ENCODE data around the gene IFNAR1.
"Not testable (repeated sequence)": the region's sequence is repeated elsewhere in the genome, so short reads cannot be mapped to it uniquely, and the experiment has no call there.

IFNAR1 gene

GRCh38 chr21:33348706-33349105 is 23.9 kb downstream of the IFNAR1 start:
- DNase-seq (ENCODE audit: low spot score): no peak

GRCh38 chr21:33350676-33351075 is 25.9 kb downstream of the IFNAR1 start:
- no peak for DNase-seq (ENCODE audit: low spot score)

DNA sequence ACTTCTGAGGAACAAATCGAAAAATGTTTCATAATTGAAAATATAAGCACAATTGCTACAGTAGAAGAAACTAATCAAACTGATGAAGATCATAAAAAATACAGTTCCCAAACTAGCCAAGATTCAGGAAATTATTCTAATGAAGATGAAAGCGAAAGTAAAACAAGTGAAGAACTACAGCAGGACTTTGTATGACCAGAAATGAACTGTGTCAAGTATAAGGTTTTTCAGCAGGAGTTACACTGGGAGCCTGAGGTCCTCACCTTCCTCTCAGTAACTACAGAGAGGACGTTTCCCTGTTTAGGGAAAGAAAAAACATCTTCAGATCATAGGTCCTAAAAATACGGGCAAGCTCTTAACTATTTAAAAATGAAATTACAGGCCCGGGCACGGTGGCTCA is 30.6 kb downstream of the IFNAR1 start:
- no peak for DNase-seq (ENCODE audit: low spot score)

- DNase-seq (ENCODE audit: low spot score): no peak
Measured at GRCh38 chr21:33355996-33356395, 31.2 kb downstream of the IFNAR1 start.

DNA sequence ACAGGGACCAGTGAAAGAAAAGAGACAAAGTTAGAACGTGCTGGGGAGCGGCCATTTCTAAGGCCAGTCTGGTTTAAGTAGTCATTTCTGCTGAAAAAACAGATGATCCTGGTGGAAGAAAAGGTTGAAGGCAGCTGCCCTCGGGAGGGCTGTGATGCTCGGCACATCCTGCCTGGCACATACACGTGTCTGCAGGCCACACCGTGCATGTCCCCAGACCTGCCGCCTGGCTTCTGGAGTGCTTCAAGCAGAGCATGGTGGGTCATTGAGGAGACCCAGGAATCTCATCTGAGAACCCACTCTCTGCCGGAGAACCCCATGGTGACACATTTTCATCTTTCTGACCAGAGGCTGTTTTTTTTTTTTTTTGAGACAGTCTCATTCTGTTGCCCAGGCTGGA is 32.4 kb downstream of the IFNAR1 start:
- DNase-seq (ENCODE audit: low spot score): no peak

DNA sequence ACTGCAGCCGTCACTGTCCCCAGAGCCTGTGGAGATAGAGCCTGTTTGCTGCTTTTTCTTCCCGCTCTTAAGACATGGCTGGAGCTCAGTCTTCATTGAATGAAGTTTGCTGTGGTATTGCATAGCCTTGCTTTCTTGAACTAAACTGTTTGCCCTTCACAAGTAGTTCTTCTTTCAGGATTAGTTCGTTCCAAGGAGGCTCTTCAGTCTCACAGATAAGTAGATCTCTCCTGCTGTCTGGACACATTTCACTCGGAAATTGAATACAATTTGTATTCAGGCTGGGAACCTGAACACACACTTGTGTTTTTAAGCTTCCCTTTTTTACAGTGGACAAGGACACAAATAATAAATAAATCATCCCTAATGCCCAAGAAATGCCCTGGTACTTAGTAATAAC is 34.7 kb downstream of the IFNAR1 start:
- no peak for DNase-seq (ENCODE audit: low spot score)

DNA sequence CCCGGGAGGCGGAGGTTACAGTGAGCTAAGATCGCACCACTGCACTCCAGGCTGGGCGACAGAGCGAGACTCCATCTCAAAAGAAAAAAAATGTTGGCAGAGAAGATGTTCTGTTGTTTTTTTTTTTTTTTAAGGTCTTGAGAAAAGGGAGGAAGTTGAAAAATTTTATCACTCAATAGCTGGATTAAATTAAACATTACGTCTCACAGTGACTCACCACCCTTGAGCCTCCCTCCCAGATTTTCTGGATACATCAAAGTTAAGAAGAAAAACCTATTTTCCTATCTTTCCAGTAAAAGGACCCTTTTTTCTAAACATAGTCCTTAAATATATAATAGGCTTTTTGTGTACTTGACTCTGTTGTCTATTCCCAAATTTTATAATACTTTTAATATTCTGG is 35.5 kb downstream of the IFNAR1 start:
- DNase-seq (ENCODE audit: low spot score): no peak

DNA sequence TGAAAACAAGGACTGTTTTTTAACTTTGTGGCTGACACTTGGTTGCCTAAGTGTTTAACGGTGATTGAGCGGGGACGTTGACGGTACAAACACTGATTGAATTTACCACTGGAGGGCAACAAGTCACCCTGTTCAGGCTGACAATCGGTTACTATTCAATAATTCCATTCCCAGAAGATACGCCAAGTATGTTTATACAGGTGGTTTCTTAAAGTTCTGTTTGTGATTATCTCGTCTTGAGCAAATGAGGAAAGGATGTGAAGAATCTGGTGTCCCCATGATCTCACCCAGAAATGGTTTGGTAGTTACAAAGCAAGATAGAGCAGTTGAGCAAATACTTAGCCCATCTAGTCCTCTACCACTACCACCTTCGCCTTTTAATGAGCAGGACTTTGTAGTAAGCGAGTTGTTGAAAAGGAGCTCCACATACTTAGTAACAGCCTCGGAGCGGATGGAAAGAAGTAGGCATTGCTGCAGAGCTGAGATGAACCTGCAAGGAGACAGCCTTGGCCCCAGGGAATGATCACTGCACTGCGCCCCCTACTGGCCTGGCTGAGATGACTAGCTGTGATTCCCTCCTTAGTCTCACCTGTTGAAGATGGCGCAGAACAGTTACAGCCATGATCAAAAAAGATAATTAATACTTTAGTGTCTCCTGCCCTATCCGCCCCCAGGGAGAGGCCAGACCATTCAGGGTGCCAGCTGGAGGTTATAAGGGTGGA is 36.3 kb downstream of the IFNAR1 start:
- peak; percentile 42 for DNase-seq (ENCODE audit: low spot score)

GRCh38 chr21:33362044-33362555 is 37.3 kb downstream of the IFNAR1 start:
- DNase-seq (ENCODE audit: low spot score): no peak

DNA sequence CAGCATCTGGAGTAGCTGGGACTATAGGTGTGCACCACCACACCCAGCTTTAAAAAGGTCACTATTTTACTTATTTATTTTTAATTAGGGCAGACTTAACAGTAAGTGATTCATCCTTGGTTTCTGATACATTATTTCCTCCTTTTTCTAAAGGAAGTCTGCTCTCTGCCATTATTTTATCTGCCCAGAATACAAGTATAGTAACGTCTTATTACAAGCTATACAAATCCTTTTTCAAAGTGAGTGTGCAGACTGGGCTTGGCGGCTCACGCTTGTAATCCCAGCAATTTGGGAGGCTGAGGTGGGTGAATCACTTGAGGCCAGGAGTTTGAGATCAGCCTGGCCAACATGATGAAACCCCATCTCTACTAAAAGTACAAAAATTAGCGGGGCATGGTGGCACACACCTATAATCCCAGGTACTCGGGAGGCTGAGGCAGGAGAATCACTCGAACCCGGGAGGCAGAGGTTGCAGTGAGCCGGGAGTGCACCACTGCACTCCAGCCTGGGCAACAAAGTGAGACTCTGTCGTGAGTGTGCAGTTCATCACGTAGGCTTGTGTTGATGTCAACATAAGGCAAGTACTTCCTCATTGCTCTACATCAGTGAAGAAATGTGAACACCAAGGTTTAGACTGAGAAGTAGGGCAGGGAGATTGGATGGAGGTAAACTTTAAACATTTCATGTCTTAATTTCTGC is 39.3 kb downstream of the IFNAR1 start:
- DNase-seq (ENCODE audit: low spot score): not testable (repeated sequence)

GRCh38 chr21:33364830-33365229 is 40.1 kb downstream of the IFNAR1 start:
- no peak for DNase-seq (ENCODE audit: low spot score)

- DNase-seq (ENCODE audit: low spot score): no peak
Measured at GRCh38 chr21:33367309-33367973, 42.7 kb downstream of the IFNAR1 start.

GRCh38 chr21:33368124-33368523 is 43.4 kb downstream of the IFNAR1 start:
- DNase-seq (ENCODE audit: low spot score): no peak

DNA sequence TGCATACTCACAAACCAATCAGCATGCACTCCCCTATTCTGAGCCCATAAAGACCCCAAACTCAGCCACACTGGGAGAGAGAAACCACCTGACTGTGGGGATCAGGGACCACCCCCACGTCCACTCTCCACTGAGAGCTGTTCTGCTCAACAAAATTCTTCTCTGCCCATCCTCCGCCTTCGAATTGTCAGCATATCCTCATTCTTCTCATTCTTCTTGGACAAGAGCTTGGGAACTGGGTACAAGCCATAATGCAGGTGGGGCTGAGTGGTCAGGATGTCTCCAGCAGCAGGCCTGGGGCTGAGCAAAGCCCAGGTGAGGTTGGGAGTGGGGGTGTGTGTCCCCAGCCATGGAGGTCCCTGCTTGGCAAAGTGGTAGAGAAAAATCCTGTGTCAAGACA is 43.8 kb downstream of the IFNAR1 start:
- no peak for DNase-seq (ENCODE audit: low spot score)

GRCh38 chr21:33369586-33369985 is 44.8 kb downstream of the IFNAR1 start:
- no peak for DNase-seq (ENCODE audit: low spot score)

DNA sequence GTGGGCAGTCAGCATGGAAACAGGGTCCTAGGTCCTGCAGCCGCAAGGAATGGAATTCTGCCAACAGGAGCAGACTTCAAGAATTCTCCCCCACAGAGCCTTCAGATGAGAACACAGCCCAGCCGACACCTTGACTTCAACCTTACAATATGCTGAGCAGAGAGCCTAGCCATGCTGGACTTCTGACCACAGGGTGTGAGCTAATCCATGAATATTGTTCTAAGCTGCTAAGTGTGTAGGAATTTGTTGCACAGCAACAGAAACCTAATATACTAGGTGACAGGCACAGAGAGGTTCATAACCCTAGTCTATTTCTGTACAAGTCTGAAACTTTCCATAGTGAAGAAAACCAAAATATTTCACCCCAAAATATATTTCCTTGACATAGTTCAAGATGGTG is 45.5 kb downstream of the IFNAR1 start:
- no peak for DNase-seq (ENCODE audit: low spot score)

GRCh38 chr21:33371366-33371765 is 46.6 kb downstream of the IFNAR1 start:
- no peak for DNase-seq (ENCODE audit: low spot score)

GRCh38 chr21:33372582-33372981 is 47.8 kb downstream of the IFNAR1 start:
- no peak for DNase-seq (ENCODE audit: low spot score)

- DNase-seq (ENCODE audit: low spot score): no peak
Measured at GRCh38 chr21:33373451-33373850, 48.7 kb downstream of the IFNAR1 start.

DNA sequence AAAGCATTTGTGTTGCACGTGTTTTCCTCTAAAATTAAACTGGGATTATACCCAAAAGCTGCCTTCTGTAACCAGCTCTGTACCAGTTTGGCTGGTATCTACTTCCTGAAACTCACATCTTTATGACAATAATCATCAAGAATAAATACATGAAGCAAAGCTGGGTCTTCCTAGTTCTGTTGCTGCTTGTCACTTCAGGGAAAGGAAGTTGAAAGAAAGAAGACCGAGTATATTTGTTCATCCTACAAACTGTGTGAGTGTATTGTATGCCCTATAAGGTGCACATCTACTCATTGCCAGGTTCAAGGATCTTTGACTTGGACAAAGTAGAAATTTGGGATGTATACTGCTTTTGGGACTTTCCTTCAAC is 49.3 kb downstream of the IFNAR1 start:
- no peak for DNase-seq (ENCODE audit: low spot score)

GRCh38 chr21:33374450-33375096 is 49.8 kb downstream of the IFNAR1 start:
- DNase-seq (ENCODE audit: low spot score): peak; percentile 74

GRCh38 chr21:33375101-33375644 is 50.4 kb downstream of the IFNAR1 start:
- no peak for DNase-seq (ENCODE audit: low spot score)

All from RKO (cell line).